ENCODE measurements around the gene SPDYE16.
"Not testable (repeated sequence)": the region's sequence is repeated elsewhere in the genome, so short reads cannot be mapped to it uniquely, and the experiment has no call there.

SPDYE16 gene, protein sequence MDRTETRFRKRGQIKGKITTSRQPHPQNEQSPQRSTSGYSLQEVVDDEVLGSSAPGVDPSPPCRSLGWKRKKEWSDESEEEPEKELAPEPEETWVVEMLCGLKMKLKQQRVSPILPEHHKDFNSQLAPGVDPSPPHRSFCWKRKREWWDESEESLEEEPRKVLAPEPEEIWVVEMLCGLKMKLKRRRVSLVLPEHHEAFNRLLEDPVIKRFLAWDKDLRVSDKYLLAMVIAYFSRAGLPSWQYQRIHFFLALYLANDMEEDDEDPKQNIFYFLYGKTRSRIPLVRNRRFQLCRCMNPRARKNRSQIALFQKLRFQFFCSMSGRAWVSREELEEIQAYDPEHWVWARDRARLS

GRCh38 chr7:76543197-76543596, at the start of gene SPDYE16:
Gene SPDYE16 (minus strand): TSS chr7:76543297. CDS start chr7:76541459, 1,838 bp downstream.
- not testable (repeated sequence) for H3K9me3 ChIP-seq (ENCODE audit: control insufficient read depth in 2 of 2, low read length in 2 of 2); H3K27me3 ChIP-seq (ENCODE audit: control insufficient read depth in 2 of 2, insufficient read depth in 2 of 2, low read length in 2 of 2); H3K36me3 ChIP-seq (ENCODE audit: control insufficient read depth in 2 of 2, insufficient read depth in 2 of 2, low read length in 2 of 2); H3K4me3 ChIP-seq (ENCODE audit: low read length in 2 of 2); H3K9ac ChIP-seq (ENCODE audit: low read depth in 1 of 2, low read length in 2 of 2); H3K27ac ChIP-seq (ENCODE audit: low read depth in 2 of 2, low read length in 2 of 2); H3K4me1 ChIP-seq (ENCODE audit: control insufficient read depth in 2 of 2, insufficient read depth in 2 of 2, low read length in 2 of 2)

- H3K9ac ChIP-seq (ENCODE audit: low read depth in 1 of 2, low read length in 2 of 2); H3K36me3 ChIP-seq (ENCODE audit: control insufficient read depth in 2 of 2, insufficient read depth in 2 of 2, low read length in 2 of 2); H3K9me3 ChIP-seq (ENCODE audit: control insufficient read depth in 2 of 2, low read length in 2 of 2); H3K27me3 ChIP-seq (ENCODE audit: control insufficient read depth in 2 of 2, insufficient read depth in 2 of 2, low read length in 2 of 2); H3K4me3 ChIP-seq (ENCODE audit: low read length in 2 of 2): not testable (repeated sequence)
- peak overlapping the region; percentile 71 to 74 for H3K27ac ChIP-seq (ENCODE audit: low read depth in 2 of 2, low read length in 2 of 2)
- H3K4me1 ChIP-seq (ENCODE audit: control insufficient read depth in 2 of 2, insufficient read depth in 2 of 2, low read length in 2 of 2), result peaks cover 5 to 17% of the 10 kb centered on the region in 2 donors
These were observed 49.6 kb upstream of the SPDYE16 start for GRCh38 chr7:76592694-76593093.

- Histone ChIP-seq H3K4me1 (ENCODE audit: control insufficient read depth in 2 of 2, insufficient read depth in 2 of 2, low read length in 2 of 2) (peaks cover 5 to 17% of the 10 kb centered on the region in 2 donors), H3K27ac (ENCODE audit: low read depth in 2 of 2, low read length in 2 of 2) (peak overlapping the region; percentile 71 to 74), H3K9ac (ENCODE audit: low read depth in 1 of 2, low read length in 2 of 2) (peak overlapping the region in 1 of 2 donors; percentile 48)
- not testable (repeated sequence) for H3K4me3 ChIP-seq (ENCODE audit: low read length in 2 of 2); H3K9me3 ChIP-seq (ENCODE audit: control insufficient read depth in 2 of 2, low read length in 2 of 2); H3K36me3 ChIP-seq (ENCODE audit: control insufficient read depth in 2 of 2, insufficient read depth in 2 of 2, low read length in 2 of 2); H3K27me3 ChIP-seq (ENCODE audit: control insufficient read depth in 2 of 2, insufficient read depth in 2 of 2, low read length in 2 of 2)
These were observed 48.7 kb upstream of the SPDYE16 start for GRCh38 chr7:76591602-76592304.

GRCh38 chr7:76591033-76591432, 47.9 kb upstream of the SPDYE16 start:
- H3K4me3 ChIP-seq (ENCODE audit: low read length in 2 of 2), result peak overlapping the region in 1 of 2 donors; percentile 30
- peak overlapping the region in 1 of 2 donors; percentile 48 for H3K9ac ChIP-seq (ENCODE audit: low read depth in 1 of 2, low read length in 2 of 2)
- H3K27ac ChIP-seq (ENCODE audit: low read depth in 2 of 2, low read length in 2 of 2), result peak overlapping the region; percentile 71 to 74
- H3K4me1 ChIP-seq (ENCODE audit: control insufficient read depth in 2 of 2, insufficient read depth in 2 of 2, low read length in 2 of 2), result peaks cover 7 to 17% of the 10 kb centered on the region in 2 donors
- not testable (repeated sequence) for H3K9me3 ChIP-seq (ENCODE audit: control insufficient read depth in 2 of 2, low read length in 2 of 2); H3K36me3 ChIP-seq (ENCODE audit: control insufficient read depth in 2 of 2, insufficient read depth in 2 of 2, low read length in 2 of 2); H3K27me3 ChIP-seq (ENCODE audit: control insufficient read depth in 2 of 2, insufficient read depth in 2 of 2, low read length in 2 of 2)

DNA sequence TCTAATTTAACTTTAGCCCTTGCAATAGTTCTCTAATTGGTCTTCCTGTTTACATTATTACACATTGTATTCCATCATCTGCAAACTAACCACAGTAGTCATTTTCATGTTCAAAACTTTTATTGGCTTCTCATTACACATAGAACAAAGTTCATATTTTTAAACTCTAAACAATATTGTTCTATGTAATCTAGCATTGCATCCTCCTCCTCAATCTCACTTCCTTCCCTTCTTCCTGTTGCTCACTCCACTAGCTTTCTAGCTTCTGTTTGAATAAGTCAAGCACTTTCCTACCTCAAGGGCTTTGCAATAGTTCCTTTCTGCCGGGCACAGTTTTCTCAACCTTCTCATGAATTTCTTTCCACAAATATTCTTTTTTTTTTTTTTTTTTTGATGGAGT, 45.5 kb upstream of the SPDYE16 start:
- Histone ChIP-seq H3K27ac (ENCODE audit: low read depth in 2 of 2, low read length in 2 of 2) (peak overlapping the region in 1 of 2 donors; percentile 43), H3K4me1 (ENCODE audit: control insufficient read depth in 2 of 2, insufficient read depth in 2 of 2, low read length in 2 of 2) (peaks cover 7 to 19% of the 10 kb centered on the region in 2 donors)
- H3K9me3 ChIP-seq (ENCODE audit: control insufficient read depth in 2 of 2, low read length in 2 of 2); H3K36me3 ChIP-seq (ENCODE audit: control insufficient read depth in 2 of 2, insufficient read depth in 2 of 2, low read length in 2 of 2); H3K27me3 ChIP-seq (ENCODE audit: control insufficient read depth in 2 of 2, insufficient read depth in 2 of 2, low read length in 2 of 2); H3K9ac ChIP-seq (ENCODE audit: low read depth in 1 of 2, low read length in 2 of 2); H3K4me3 ChIP-seq (ENCODE audit: low read length in 2 of 2): not testable (repeated sequence)

DNA sequence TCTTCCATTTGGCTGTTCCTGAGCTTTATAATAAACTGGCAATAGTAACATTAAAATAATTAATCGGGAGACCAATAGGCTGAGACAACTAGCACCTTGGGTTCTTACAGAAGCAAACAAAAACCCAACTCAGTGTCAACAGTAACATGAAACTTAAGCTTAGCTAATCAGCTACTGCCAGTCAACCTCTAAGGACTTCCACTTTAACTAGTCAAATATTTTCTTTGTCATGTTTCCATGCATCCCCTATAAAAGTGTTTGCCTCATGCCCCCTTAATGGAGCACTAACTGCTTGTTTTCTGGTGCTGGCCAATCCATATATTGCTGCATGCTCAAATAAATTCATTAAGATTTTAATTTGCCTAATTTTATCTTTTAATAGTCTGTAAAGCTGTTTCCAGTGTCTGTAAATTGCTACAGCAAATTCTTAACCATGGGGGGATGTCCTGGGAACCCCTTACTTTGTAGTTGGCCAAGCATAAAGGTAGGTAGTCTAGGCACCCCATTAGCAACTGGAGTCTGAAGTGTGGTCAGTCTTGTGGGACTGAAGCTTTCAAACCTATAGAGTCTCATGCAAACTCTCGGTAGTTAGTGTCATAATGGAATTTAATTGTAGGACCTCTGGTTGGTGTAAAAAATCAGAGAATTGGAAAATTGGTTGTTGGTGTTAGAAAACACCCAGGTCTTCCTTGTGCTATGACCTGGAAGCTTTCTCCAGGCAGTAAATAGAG, 43.7 kb upstream of the SPDYE16 start:
- H3K27me3 ChIP-seq (ENCODE audit: control insufficient read depth in 2 of 2, insufficient read depth in 2 of 2, low read length in 2 of 2); H3K27ac ChIP-seq (ENCODE audit: low read depth in 2 of 2, low read length in 2 of 2); H3K4me3 ChIP-seq (ENCODE audit: low read length in 2 of 2); H3K9ac ChIP-seq (ENCODE audit: low read depth in 1 of 2, low read length in 2 of 2); H3K9me3 ChIP-seq (ENCODE audit: control insufficient read depth in 2 of 2, low read length in 2 of 2); H3K36me3 ChIP-seq (ENCODE audit: control insufficient read depth in 2 of 2, insufficient read depth in 2 of 2, low read length in 2 of 2): not testable (repeated sequence)
- peaks cover 7 to 17% of the 10 kb centered on the region in 2 donors for H3K4me1 ChIP-seq (ENCODE audit: control insufficient read depth in 2 of 2, insufficient read depth in 2 of 2, low read length in 2 of 2)

GRCh38 chr7:76583636-76584281, 40.7 kb upstream of the SPDYE16 start:
- not testable (repeated sequence) for H3K36me3 ChIP-seq (ENCODE audit: control insufficient read depth in 2 of 2, insufficient read depth in 2 of 2, low read length in 2 of 2); H3K27me3 ChIP-seq (ENCODE audit: control insufficient read depth in 2 of 2, insufficient read depth in 2 of 2, low read length in 2 of 2); H3K9me3 ChIP-seq (ENCODE audit: control insufficient read depth in 2 of 2, low read length in 2 of 2); H3K4me3 ChIP-seq (ENCODE audit: low read length in 2 of 2); H3K4me1 ChIP-seq (ENCODE audit: control insufficient read depth in 2 of 2, insufficient read depth in 2 of 2, low read length in 2 of 2)
- Histone ChIP-seq H3K27ac (ENCODE audit: low read depth in 2 of 2, low read length in 2 of 2) (peak overlapping the region; percentile 67 to 72), H3K9ac (ENCODE audit: low read depth in 1 of 2, low read length in 2 of 2) (peak overlapping the region in 1 of 2 donors; percentile 10)

- not testable (repeated sequence) for H3K4me3 ChIP-seq (ENCODE audit: low read length in 2 of 2); H3K27me3 ChIP-seq (ENCODE audit: control insufficient read depth in 2 of 2, insufficient read depth in 2 of 2, low read length in 2 of 2)
- peak overlapping the region; percentile 67 to 72 for H3K27ac ChIP-seq (ENCODE audit: low read depth in 2 of 2, low read length in 2 of 2)
These were observed 39.9 kb upstream of the SPDYE16 start for GRCh38 chr7:76582848-76583631.

DNA sequence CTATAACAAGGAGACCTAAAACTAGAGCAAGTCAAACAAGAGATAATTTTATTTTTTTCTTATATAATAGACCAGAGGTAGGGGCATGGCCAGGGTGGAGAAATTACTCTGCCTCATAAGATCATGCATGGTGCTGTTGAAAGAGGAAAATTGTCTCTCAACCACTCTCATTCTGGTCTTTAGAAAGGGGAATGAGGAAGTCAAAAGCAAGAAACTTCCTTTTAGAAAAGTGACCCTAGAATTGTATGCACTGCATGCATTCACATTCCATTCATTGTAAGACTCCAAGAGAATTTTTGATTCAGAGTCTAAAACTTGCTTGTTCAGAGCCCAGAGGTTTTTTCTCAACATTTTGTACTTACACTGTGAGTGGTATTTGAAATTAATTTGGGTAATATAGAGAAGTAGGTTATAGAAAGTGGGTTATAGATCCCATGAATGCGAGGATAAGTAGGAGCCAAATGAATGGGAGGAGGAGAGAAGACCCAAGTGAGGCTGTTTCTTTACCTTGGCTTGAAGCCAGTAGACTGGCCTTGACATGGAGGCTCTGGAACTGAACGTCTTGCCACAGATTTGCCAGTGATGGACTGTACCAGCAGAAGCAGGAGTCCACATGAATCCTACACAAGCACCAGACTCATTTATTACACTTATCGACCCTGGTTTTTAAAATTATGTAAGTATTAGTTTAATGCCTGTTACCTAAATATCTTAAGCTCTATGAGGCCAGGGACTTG, 33.0 kb upstream of the SPDYE16 start:
- H3K4me1 ChIP-seq (ENCODE audit: control insufficient read depth in 2 of 2, insufficient read depth in 2 of 2, low read length in 2 of 2); H3K27me3 ChIP-seq (ENCODE audit: control insufficient read depth in 2 of 2, insufficient read depth in 2 of 2, low read length in 2 of 2); H3K9ac ChIP-seq (ENCODE audit: low read depth in 1 of 2, low read length in 2 of 2); H3K9me3 ChIP-seq (ENCODE audit: control insufficient read depth in 2 of 2, low read length in 2 of 2); H3K4me3 ChIP-seq (ENCODE audit: low read length in 2 of 2); H3K27ac ChIP-seq (ENCODE audit: low read depth in 2 of 2, low read length in 2 of 2); H3K36me3 ChIP-seq (ENCODE audit: control insufficient read depth in 2 of 2, insufficient read depth in 2 of 2, low read length in 2 of 2): not testable (repeated sequence)

More at GRCh38 chr7:76582848-76583631, 39.9 kb upstream of the SPDYE16 start:
- not testable (repeated sequence) for H3K9me3 ChIP-seq (ENCODE audit: control insufficient read depth in 2 of 2, low read length in 2 of 2); H3K4me1 ChIP-seq (ENCODE audit: control insufficient read depth in 2 of 2, insufficient read depth in 2 of 2, low read length in 2 of 2); H3K36me3 ChIP-seq (ENCODE audit: control insufficient read depth in 2 of 2, insufficient read depth in 2 of 2, low read length in 2 of 2)
- H3K9ac ChIP-seq (ENCODE audit: low read depth in 1 of 2, low read length in 2 of 2), result peak overlapping the region in 1 of 2 donors; percentile 10

Measured in mucosa of rectum (tissue), 2 donors.